ENCODE results near the gene FARP2. TPM values are rescaled to one million over a fixed set of nuclear protein-coding genes. Genes with fewer than 3 reads are reported as not detected.

Gene FARP2
- total and polyA plus RNA-seq, 2 of the 13 experiments (the other 11 are each of a cell fraction or from before 2014, with no cell fraction given): 28.0 to 45.4 TPM

DNA sequence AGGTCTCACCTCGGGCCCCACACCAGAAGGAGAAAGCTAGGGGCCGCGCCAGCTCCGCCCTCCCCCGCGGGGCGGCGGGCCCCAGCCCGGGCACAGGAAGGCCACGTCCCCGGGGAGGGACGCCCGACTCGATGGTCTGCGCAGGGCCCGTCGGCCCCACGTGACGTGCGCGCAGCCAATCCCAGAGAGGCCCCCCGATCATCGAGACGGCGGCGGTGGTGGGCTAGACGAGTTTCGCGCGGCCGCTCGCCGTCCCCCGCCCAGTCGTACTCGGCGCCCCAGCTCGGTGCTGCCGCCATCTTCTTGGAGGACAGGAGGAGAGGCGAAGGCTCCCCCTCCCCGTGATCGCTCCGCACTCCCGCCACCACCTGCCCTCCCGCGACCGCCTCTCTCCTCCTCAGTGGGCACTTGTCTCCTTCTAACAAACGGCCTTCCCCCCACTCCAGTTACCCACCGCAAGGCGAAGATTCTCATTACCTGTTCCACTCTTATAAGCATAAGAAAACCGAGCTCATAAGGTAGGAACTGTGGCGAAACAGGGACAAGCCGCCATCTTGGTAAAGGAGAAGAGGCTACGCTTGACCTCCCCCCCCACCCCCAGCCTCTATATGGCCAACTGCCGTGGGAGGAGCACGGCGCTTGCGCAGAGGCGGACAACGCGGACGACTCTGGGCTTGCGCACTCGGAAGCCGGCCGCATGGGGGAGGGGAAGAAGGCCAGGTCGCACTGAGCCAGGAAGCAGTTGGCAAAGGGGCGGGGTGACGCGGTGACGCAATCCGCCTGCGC is 40.8 kb upstream of the FARP2 start, which contains the start of gene HDLBP (continued):
- peak; percentile 97; the same call in 1 of the 2 replicates for TF ChIP-seq IRF9 (CRISPR knock-in tag; IDR thresholded peaks at IDR 0.05; ENCODE audit: borderline replicate concordance)
- peak; percentile 81 for TF ChIP-seq CHD2 (IDR thresholded peaks at IDR 0.05; ENCODE audit: low read depth, low read length)
- TF ChIP-seq ZNF20 (CRISPR knock-in tag; IDR thresholded peaks at IDR 0.05): no peak; the same call in 1 of the 2 replicates
- TF ChIP-seq HCFC1 (IDR thresholded peaks at IDR 0.05; ENCODE audit: low read depth, low read length): peak; percentile 79
- TF ChIP-seq PAX8 (CRISPR knock-in tag; IDR thresholded peaks at IDR 0.05; ENCODE audit: borderline replicate concordance): peak; percentile 95
- peak; percentile 93 for TF ChIP-seq HDAC1 (CRISPR knock-in tag; IDR thresholded peaks at IDR 0.05)
- no peak for TF ChIP-seq GLMP (CRISPR knock-in tag; IDR thresholded peaks at IDR 0.05; ENCODE audit: borderline replicate concordance)
- TF ChIP-seq ZNF550 (CRISPR knock-in tag; IDR thresholded peaks at IDR 0.05; ENCODE audit: borderline replicate concordance): no peak; the same call in 1 of the 2 replicates
- peak; percentile 93 for TF ChIP-seq RBM39 (IDR thresholded peaks at IDR 0.05; ENCODE audit: low read depth, low read length, poor library complexity, severe bottlenecking)
- TF ChIP-seq ZNF205 (CRISPR knock-in tag; IDR thresholded peaks at IDR 0.05): peak; percentile 79; the same call in 1 of the 2 replicates
- TF ChIP-seq FOSL1 (CRISPR knock-in tag; IDR thresholded peaks at IDR 0.05; ENCODE audit: borderline replicate concordance): no peak
- TF ChIP-seq, protein P1, sequence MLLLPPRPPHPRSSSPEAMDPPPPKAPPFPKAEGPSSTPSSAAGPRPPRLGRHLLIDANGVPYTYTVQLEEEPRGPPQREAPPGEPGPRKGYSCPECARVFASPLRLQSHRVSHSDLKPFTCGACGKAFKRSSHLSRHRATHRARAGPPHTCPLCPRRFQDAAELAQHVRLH (CRISPR knock-in tag; IDR thresholded peaks at IDR 0.05; ENCODE audit: borderline replicate concordance, low read depth): peak; percentile 87
- peak; percentile 90; the same call in 1 of the 2 replicates for TF ChIP-seq NFKBIZ (CRISPR knock-in tag; IDR thresholded peaks at IDR 0.05)
- TF ChIP-seq IRX3 (CRISPR knock-in tag; IDR thresholded peaks at IDR 0.05; ENCODE audit: borderline replicate concordance, low read depth): peak; percentile 4
- peak; percentile 47 for TF ChIP-seq HDAC2 (CRISPR knock-in tag; IDR thresholded peaks at IDR 0.05)
- TF ChIP-seq SIX4 (CRISPR knock-in tag; IDR thresholded peaks at IDR 0.05): 0 out of 2 replicates have a peak, but pooled peaks have one; percentile 68
- TF ChIP-seq DZIP1 (CRISPR knock-in tag; IDR thresholded peaks at IDR 0.05): no peak
- peak; percentile 86 for TF ChIP-seq ESRRA (CRISPR knock-in tag; IDR thresholded peaks at IDR 0.05; ENCODE audit: low read depth)
- peak; percentile 44 for TF ChIP-seq SMYD3 (CRISPR knock-in tag; IDR thresholded peaks at IDR 0.05)
- no peak for TF ChIP-seq NR3C1 (CRISPR knock-in tag; IDR thresholded peaks at IDR 0.05)
- TF ChIP-seq YEATS2 (CRISPR knock-in tag; IDR thresholded peaks at IDR 0.05; ENCODE audit: borderline replicate concordance): peak; percentile 94

All from HepG2 (cell line).